Inferior parietal cortex (tissue), 1 donor: ENCODE data around the gene WNT4.
"Not testable (repeated sequence)": the region's sequence is repeated elsewhere in the genome, so short reads cannot be mapped to it uniquely, and the experiment has no call there.

Experiments used
- DNase-seq: peaks from one replicate; pipeline ENCODE4 v3.0.0-alpha.2; 2016; ENCODE audit errors: extremely low spot score

The WNT4 gene

GRCh38 chr1:22110016-22110415 lies 32.9 kb downstream of the WNT4 start:
- DNase-seq, result no peak

DNA sequence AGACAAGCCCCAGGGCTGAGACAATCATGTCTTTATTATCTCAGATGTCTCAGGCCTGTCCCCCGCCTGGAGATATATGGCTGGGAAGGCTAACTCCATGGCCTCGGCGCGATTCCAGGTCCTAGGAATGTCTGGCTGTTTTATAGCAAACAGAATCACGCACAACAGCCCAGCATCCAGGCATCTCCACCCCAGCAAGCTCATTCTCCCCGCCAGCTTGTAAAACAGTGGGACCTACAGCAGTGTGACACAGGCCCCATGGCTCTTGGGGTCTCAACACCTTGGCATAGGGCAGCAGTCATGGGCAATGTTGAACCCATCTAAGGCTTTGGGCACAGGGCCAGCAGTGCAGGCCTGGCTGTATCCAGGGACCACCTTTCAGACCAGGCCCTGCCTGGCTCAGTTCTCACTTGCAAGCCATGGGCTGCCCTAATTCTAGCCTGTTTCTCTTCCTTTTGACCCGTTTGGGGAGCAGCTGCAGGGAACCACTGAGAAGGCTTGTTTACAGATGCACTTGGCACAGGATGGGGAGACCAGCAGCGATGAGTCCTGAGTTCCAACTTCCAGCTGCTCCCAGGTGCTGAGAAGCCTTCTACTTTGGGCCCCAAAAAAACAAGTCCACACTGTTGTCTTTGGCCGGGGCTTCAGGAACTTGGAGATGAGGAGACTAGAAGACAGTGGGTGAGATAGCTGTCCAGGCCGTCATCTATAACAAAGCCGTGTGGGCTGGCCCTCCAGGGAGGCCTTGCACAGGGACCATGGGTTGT lies 34.4 kb downstream of the WNT4 start:
- DNase-seq, result no peak

GRCh38 chr1:22107126-22107525 lies 35.8 kb downstream of the WNT4 start:
- DNase-seq, result no peak

GRCh38 chr1:22105611-22106207 lies 37.2 kb downstream of the WNT4 start:
- DNase-seq, result peak; percentile 75

DNA sequence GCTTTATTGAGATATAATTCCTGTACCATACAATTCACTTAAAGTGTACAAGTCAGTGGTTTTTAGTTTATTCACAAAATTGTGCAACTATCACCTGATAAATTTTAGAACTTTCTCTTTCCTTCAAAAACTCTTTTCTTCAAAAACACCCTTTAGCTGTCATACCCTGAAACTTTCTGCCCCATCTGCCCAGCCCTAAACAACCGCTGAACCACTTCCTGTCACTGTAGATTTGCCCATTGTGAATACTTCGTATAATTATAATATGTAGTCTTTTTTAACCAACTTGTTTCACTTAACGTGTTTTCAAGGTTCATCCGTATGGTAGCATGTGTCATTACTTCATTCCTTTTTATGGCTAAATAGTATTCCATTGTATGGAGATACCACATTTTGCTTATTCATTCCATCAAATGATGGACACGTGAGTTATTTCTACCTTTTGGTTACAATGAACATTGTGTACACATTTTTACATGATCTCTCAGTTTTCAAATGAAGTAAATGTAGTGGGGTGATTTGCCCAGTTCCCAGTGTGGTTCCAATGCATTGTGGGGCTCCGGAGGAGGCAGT lies 37.9 kb downstream of the WNT4 start:
- DNase-seq, result no peak

- no peak for DNase-seq
These were observed 38.8 kb downstream of the WNT4 start for GRCh38 chr1:22104094-22104493.

- no peak for DNase-seq
These were observed 40.2 kb downstream of the WNT4 start for GRCh38 chr1:22102746-22103145.

- DNase-seq, result no peak
These were observed 40.9 kb downstream of the WNT4 start for GRCh38 chr1:22101995-22102394.

DNA sequence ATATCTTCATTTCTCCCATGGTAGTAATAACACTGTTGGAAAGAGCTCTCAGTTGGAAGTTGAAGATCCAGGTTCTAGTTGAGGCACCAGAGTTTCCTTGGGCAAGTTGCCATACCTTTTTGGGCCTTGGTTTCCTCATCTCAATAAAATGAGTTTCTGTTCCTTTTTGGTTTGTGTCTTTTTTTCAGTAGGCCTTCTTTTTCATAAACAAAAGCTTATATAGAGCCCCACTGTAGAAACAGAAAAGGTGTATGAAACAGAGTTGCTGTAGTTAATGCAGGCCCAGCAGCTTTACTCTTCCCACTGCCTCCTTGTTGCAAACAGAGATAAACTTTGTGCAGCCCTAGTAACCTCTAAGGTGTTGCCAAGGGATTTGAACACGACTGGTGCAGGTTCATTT lies 41.7 kb downstream of the WNT4 start:
- DNase-seq, result no peak

- no peak for DNase-seq
These were observed 42.7 kb downstream of the WNT4 start for GRCh38 chr1:22100168-22100567.

GRCh38 chr1:22098752-22099151 lies 44.1 kb downstream of the WNT4 start:
- no peak for DNase-seq

DNA sequence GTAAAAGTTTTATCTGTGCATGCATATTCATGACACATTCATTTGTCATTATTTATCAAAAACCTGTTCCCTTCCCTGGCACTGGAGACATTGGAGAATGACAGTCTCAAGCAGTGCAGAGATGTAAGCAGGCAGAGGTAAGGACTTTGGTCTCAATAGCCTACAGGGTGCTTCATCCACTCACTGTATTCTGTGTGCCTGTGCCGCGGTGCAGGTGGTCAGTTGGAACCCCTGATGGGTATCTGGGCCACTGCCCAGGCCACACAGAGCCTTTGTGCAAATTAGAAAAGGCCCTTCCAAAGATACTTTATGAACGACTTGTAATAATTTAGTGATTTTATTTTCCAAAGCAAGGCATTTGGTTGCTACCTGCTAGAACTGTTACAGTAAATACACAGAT lies 46.4 kb downstream of the WNT4 start:
- DNase-seq, result no peak

- no peak for DNase-seq
These were observed 46.9 kb downstream of the WNT4 start for GRCh38 chr1:22096036-22096435.

DNA sequence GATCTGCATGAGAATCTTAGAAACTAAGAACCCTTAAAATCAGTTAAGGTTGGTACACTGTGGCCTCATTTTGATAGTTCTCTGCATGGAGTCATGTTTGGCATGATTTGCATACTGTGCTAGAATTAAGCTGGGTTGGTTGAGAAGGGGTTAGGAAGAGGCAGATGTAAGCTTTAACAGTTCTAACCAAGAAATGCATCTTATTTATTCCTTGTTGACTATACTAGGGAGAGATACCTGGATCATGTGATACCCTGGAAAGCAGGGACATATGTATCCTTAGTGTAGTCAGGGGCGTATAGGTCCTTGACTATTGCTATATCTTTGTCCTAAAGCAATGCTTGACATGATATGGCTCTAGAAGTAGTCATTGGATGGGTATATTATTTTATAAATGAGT lies 49.4 kb downstream of the WNT4 start:
- no peak for DNase-seq

GRCh38 chr1:22092026-22092768 lies 50.7 kb downstream of the WNT4 start:
- DNase-seq, result not testable (repeated sequence)

- DNase-seq, result no peak
These were observed 52.0 kb downstream of the WNT4 start for GRCh38 chr1:22090867-22091266.

DNA sequence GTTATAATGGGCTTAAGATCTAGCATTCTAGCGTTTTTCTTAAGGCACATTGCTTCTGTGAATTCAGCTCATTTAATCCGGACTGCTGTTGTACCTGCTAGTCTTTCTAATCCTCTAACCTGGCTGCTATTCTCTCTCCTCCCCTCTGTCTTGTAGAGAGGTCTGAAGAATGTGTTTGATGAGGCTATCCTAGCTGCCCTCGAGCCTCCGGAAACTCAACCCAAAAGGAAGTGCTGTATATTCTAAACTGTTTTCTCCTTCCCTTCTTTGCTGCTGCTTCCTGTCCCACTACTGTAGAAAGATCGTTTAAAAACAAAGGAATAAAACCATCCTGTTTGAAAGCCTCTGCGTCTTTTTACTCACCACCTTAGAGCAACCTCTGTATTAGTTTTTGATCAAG lies 53.1 kb downstream of the WNT4 start:
- no peak for DNase-seq

DNA sequence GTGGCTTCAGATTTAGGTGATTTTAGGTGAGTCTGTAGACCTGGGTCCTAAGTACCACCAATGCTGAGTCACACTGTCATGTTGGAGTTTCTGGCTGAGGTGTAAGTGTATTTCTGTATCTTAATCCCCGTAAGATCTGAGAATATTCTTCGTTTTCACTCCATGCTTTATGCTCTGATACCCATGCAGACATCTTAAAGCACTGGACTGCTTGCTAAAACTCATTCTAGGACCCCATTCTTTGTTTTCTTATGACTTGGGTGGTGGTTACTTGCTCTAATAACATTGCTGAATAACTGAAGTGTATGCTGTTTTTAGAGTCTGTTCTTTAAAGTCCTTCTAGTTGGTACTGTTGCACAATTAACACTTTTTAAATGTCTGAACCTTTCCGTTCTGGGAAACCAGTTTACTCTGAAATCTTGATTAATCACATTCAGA lies 53.7 kb downstream of the WNT4 start:
- DNase-seq, result no peak

DNA sequence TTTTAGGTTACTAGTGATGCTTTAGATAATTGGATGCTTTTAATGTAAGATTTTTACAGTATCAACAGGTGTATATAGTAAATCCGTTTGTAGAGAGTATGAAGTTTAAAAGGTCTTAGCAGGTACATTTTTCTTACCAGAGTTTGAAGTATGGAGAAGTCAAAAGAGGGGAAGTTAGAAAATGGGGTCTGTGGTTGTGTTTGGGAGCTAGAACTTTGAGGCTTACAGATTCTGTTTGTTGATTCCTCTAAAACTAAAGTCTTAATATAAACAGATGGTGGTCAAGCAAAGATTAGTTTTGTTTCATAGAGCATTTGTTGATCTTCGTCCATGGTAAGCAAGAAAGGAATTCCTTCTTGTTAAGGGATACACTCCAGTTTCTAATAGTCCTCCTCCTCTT lies 54.6 kb downstream of the WNT4 start:
- DNase-seq, result no peak

- no peak for DNase-seq
These were observed 62.7 kb downstream of the WNT4 start for GRCh38 chr1:22080191-22080590.

DNA sequence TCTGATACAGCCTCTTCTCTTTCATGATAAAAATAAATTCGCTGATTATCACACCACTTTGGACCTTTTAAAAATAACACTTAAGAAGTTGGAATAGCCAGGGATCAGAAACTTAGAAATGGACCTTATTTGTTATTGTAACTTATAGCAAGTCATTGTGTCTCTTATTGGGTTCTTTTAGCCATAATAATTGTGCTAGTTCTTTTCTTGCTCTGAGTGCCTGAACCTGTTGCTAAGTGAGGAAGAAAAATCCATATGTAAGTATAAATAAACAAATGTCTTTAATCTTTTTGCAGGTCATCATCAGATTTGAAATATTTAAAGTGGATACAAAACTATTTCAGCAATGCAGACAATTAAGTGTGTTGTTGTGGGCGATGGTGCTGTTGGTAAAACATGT lies 64.8 kb downstream of the WNT4 start:
- DNase-seq, result no peak

DNA sequence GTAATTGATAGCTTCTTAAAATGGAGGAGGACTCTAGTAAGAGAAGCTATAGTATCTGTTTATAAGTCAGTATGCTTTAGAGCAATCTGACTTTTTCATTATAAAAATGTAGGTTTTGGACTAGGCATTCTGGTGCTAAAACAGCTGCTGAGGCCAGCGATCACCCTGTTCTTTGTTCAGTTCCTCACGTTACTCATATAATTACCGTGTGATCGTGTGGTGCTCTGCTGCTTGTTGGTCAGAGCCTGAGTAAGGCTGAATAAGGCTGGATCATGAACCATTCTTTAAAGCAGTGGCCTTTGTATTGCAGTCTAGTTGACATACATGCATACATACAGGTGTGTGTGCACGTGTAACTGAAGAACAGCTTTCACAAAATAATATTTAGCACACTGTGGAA lies 65.2 kb downstream of the WNT4 start:
- no peak for DNase-seq

GRCh38 chr1:22076346-22076745 lies 66.6 kb downstream of the WNT4 start:
- DNase-seq, result no peak
